Neutrophil (primary cell): ENCODE data around the gene ZNF407.

Experiments used
- H3K27ac ChIP-seq: fragments of 200-600 bp; sonication (generic); 2 replicates; pipeline ENCODE4 v1.5.1; 2016; ENCODE audit warnings: mild to moderate bottlenecking, moderate library complexity
- H3K27me3 ChIP-seq: fragments of 200-600 bp; sonication (generic); 2 replicates; pipeline ENCODE4 v1.6.0; 2016; ENCODE audit warnings: mild to moderate bottlenecking
- H3K36me3 ChIP-seq: fragments of 200-600 bp; sonication (generic); 2 replicates; pipeline ENCODE4 v1.5.1; 2017
- H3K4me1 ChIP-seq, 2 experiments: fragments of 200-600 bp in 1 of 2; sonication (generic) in 1 of 2; 1 replicate in 1 of 2; 2 replicates in 1 of 2; pipeline versions ENCODE4 v1.5.1 to v1.6.1; 2013 to 2016; ENCODE audit warnings: low read depth in 1 of 2, low read length in 1 of 2, mild to moderate bottlenecking in 1 of 2, moderate library complexity in 1 of 2; ENCODE audit not compliant: control insufficient read depth in 1 of 2, insufficient read depth in 1 of 2
- H3K4me3 ChIP-seq, 2 experiments: fragments of 200-600 bp in 1 of 2; sonication (generic) in 1 of 2; 1 replicate in 1 of 2; 2 replicates in 1 of 2; pipeline ENCODE4 v1.5.1; 2013 to 2016; ENCODE audit warnings: low read depth in 1 of 2, low read length in 1 of 2, mild to moderate bottlenecking in 1 of 2, moderate library complexity in 1 of 2
- H3K9me3 ChIP-seq: fragments of 200-600 bp; sonication (generic); 2 replicates; pipeline ENCODE4 v1.5.1; 2016
- CTCF ChIP-seq: fragments of 200-600 bp; sonication (generic); IDR thresholded peaks from 2 replicates; pipeline ENCODE4 v1.5.1; 2016; ENCODE audit warnings: antibody characterized with exemption

ZNF407 gene

GRCh38 chr18:75036917-75037688 lies 439.4 kb downstream of the ZNF407 start:
- TF ChIP-seq CTCF, result no peak
- Histone ChIP-seq H3K4me3 (no peak overlapping the region), H3K27ac (no peak overlapping the region), H3K27me3 (no peaks in the 10 kb centered on the region), H3K9me3 (no peaks in the 10 kb centered on the region), H3K4me1 (no peaks in the 10 kb centered on the region), H3K36me3 (peaks cover 8% of the 10 kb centered on the region)

GRCh38 chr18:75037689-75037955 lies 440.0 kb downstream of the ZNF407 start:
- Histone ChIP-seq H3K9me3 (no peaks in the 10 kb centered on the region), H3K27ac (no peak overlapping the region), H3K27me3 (no peaks in the 10 kb centered on the region), H3K4me1 (no peaks in the 10 kb centered on the region), H3K36me3 (peaks cover 8% of the 10 kb centered on the region), H3K4me3 (no peak overlapping the region)
- TF ChIP-seq CTCF, result no peak

- Histone ChIP-seq H3K27ac (no peak overlapping the region), H3K27me3 (no peaks in the 10 kb centered on the region), H3K9me3 (no peaks in the 10 kb centered on the region), H3K4me3 (no peak overlapping the region), H3K36me3 (peaks cover 8% of the 10 kb centered on the region), H3K4me1 (no peaks in the 10 kb centered on the region)
- TF ChIP-seq CTCF, result no peak
Measured at GRCh38 chr18:75041586-75041985, 443.9 kb downstream of the ZNF407 start.

GRCh38 chr18:75043478-75043877 lies 445.8 kb downstream of the ZNF407 start:
- TF ChIP-seq CTCF, result no peak
- H3K36me3 ChIP-seq, result no peaks in the 10 kb centered on the region

GRCh38 chr18:75044296-75044695 lies 446.6 kb downstream of the ZNF407 start:
- Histone ChIP-seq H3K9me3 (no peaks in the 10 kb centered on the region), H3K27ac (no peak overlapping the region), H3K36me3 (no peaks in the 10 kb centered on the region), H3K4me3 (no peak overlapping the region), H3K27me3 (no peaks in the 10 kb centered on the region), H3K4me1 (no peaks in the 10 kb centered on the region)
- no peak for TF ChIP-seq CTCF

More at GRCh38 chr18:75043478-75043877, 445.8 kb downstream of the ZNF407 start:
- Histone ChIP-seq H3K27me3 (no peaks in the 10 kb centered on the region), H3K9me3 (no peaks in the 10 kb centered on the region), H3K27ac (no peak overlapping the region), H3K4me3 (no peak overlapping the region), H3K4me1 (no peaks in the 10 kb centered on the region)
